HepG2 (cell line): ENCODE measurements around the gene METTL25. TPM values are rescaled to one million over a fixed set of nuclear protein-coding genes. Genes with fewer than 3 reads are reported as not detected.

Source experiments
- ATAC-seq: fragments of 200-7000 bp; cut with Tn5 transposase; 3 replicates; pipeline ENCODE4 v1.9.1; 2020; ENCODE audit warnings: mild to moderate bottlenecking, moderate library complexity
- BruUV-seq: library from RNA; stranded (reverse); fragments of 400-500 nt; replicated peaks from 2 replicates; lab custom pipeline; 2021; lab: Mats Ljungman, UMichigan
- CTCF ChIA-PET: fragments of 300-600 bp; formaldehyde crosslinking; extraction: SDS; loops from one replicate; lab custom pipeline; 2021; ENCODE audit warnings: low total read pairs, inconsistent platforms, low intra/inter-chr PET ratio; lab: Yijun Ruan, JAX
- POLR2A ChIA-PET: fragments of 350-600 bp; sonication (Branson Sonifier 250); formaldehyde crosslinking; loops from one replicate; lab custom pipeline; 2020; ENCODE audit warnings: antibody characterized with exemption, inconsistent platforms; lab: Yijun Ruan, JAX
- DNase-seq: peaks from one replicate; pipeline ENCODE4 v3.0.0-alpha.2; 2015; ENCODE audit warnings: low spot score
- FAIRE-seq: peaks from 3 replicates; lab custom pipeline; 2011; peaks lifted over from hg19 to GRCh38; lab: Jason Lieb, UNC
- H2AFZ ChIP-seq: one replicate; pipeline ENCODE4 v1.6.1; 2011; ENCODE audit warnings: low read length, inconsistent platforms
- H3K27ac ChIP-seq: fragments of 300-600 bp; 3 replicates; pipeline ENCODE4 v1.8.0; 2011; ENCODE audit warnings: mixed run types, mild to moderate bottlenecking, mixed read lengths, low read length, inconsistent platforms; ENCODE audit not compliant: insufficient read depth; ENCODE audit errors: extremely low read length
- H3K27me3 ChIP-seq, 2 experiments: fragments of 200-600 bp in 1 of 2; 2 replicates in 1 of 2; 3 replicates in 1 of 2; pipeline versions ENCODE4 v1.6.0 to v1.8.0; 2011; ENCODE audit warnings: low read length in 2 of 2, mild to moderate bottlenecking in 2 of 2, moderate library complexity in 2 of 2, inconsistent platforms in 1 of 2; ENCODE audit not compliant: insufficient read depth in 2 of 2, control insufficient read depth in 1 of 2
- H3K36me3 ChIP-seq, 2 experiments: fragments of 200-600 bp in 1 of 2; replicated peaks in 1 of 2; 2 replicates in 1 of 2; 3 replicates in 1 of 2; pipeline versions ENCODE4 v1.5.1 to v1.8.0; 2011; ENCODE audit warnings: low read length in 2 of 2, inconsistent platforms in 1 of 2; ENCODE audit not compliant: insufficient read depth in 2 of 2, control insufficient read depth in 1 of 2
- H3K4me1 ChIP-seq: 2 replicates; pipeline ENCODE4 v1.5.1; 2012; ENCODE audit warnings: low read length, inconsistent platforms; ENCODE audit not compliant: insufficient read depth
- H3K4me2 ChIP-seq: 2 replicates; pipeline ENCODE4 v1.6.0; 2011; ENCODE audit warnings: low read depth, low read length, inconsistent platforms
- H3K4me3 ChIP-seq, 3 experiments: fragments of 200-600 bp in 1 of 3; sonication (generic), shearing (Covaris generic) in 1 of 3; replicated peaks in 1 of 3; 2 replicates each; pipeline ENCODE4 v1.5.1; 2011 to 2016; ENCODE audit warnings: low read length in 3 of 3, inconsistent platforms in 2 of 3, low read depth in 2 of 3, mild to moderate bottlenecking in 2 of 3, control low read depth in 1 of 3, mixed read lengths in 1 of 3; ENCODE audit not compliant: insufficient read depth in 1 of 3
- H3K79me2 ChIP-seq: one replicate; pipeline ENCODE4 v1.6.1; 2011; ENCODE audit warnings: low read length, inconsistent platforms; ENCODE audit not compliant: insufficient read depth
- H3K9ac ChIP-seq: 2 replicates; pipeline ENCODE4 v1.6.0; 2011; ENCODE audit warnings: mild to moderate bottlenecking, low read depth, low read length, inconsistent platforms; ENCODE audit not compliant: insufficient read depth
- H3K9me3 ChIP-seq: 2 replicates; pipeline ENCODE4 v1.5.1; 2012; ENCODE audit warnings: mild to moderate bottlenecking, low read length
- H4K20me1 ChIP-seq: 2 replicates; pipeline ENCODE4 v1.6.0; 2011; ENCODE audit warnings: inconsistent platforms, mild to moderate bottlenecking, low read length, moderate library complexity; ENCODE audit not compliant: insufficient read depth
- ATM ChIP-seq: fragments of 450-650 bp; IDR thresholded peaks from 2 replicates; pipeline ENCODE4 v1.7.1; 2017; ENCODE audit warnings: mild to moderate bottlenecking, borderline replicate concordance
- HOXA5 ChIP-seq: sonication (generic); formaldehyde crosslinking; IDR thresholded peaks from 2 replicates; pipeline ENCODE4 v1.4.0; 2020; ENCODE audit warnings: missing genetic modification reagents
- NFE2 ChIP-seq: sonication (generic); formaldehyde crosslinking; IDR thresholded peaks from 2 replicates; pipeline ENCODE4 v1.4.0; 2020; ENCODE audit warnings: missing genetic modification reagents
- RFX5 ChIP-seq: IDR thresholded peaks from 2 replicates; pipeline ENCODE4 v1.6.1; 2011; ENCODE audit warnings: low read depth, low read length, improper control_type of control experiment
- ZNF329 ChIP-seq: sonication (generic); formaldehyde crosslinking; IDR thresholded peaks from 2 replicates; pipeline ENCODE4 v1.9.0; 2021; ENCODE audit warnings: low read depth, mild to moderate bottlenecking, missing genetic modification reagents
- WGBS: methylation state at CpG from one replicate; pipeline ENCODE4 v1.1.6; 2017; ENCODE audit warnings: low lambda C conversion rate; 5-methylcytosine and 5-hydroxymethylcytosine counted together
- in situ Hi-C: cut with HindIII; loops from 2 replicates; pipeline ENCODE4 v1.10.0; 2017; ENCODE audit warnings: low pct_unique_long_range_greater_than_20kb; ENCODE audit not compliant: extremely low pct_ligation_motif_present
- intact Hi-C: fragments of 100-400 bp; cut with micrococcal nuclease; formaldehyde crosslinking; loops from one replicate; pipeline ENCODE4 v1.10.0; 2022; ENCODE audit not compliant: unreplicated experiment
- polyA plus RNA-seq, 8 experiments: library from polyadenylated mRNA; depleted of rRNA in 3 of 8; stranded (reverse) in 7 of 8; unstranded in 1 of 8; fragments of >200 nt; fragmentation: Illumina TruSeq in 4 of 8; extraction: Trizol in 4 of 8; gene quantifications; 2 replicates each; pipeline versions ENCODE4 v1.2.1 to v1.2.3, GENCODE V29; 2011 to 2016; ENCODE audit warnings: low read depth in 4 of 8, missing spikeins in 1 of 8, mixed read lengths in 1 of 8; ENCODE audit not compliant: insufficient read depth in 1 of 8
- total RNA-seq, 5 experiments: library from RNA; depleted of rRNA; stranded (reverse); fragments of >200 nt; fragmentation: Illumina TruSeq; extraction: Trizol; gene quantifications; 2 replicates each; pipeline ENCODE4 v1.2.3, GENCODE V29; 2016; ENCODE audit warnings: low read depth in 1 of 5
- TF ChIP-seq, protein P1 (sequence below): sonication (generic); formaldehyde crosslinking; IDR thresholded peaks from 2 replicates; pipeline ENCODE4 v1.4.0; 2020; ENCODE audit warnings: low read depth, mild to moderate bottlenecking, missing genetic modification reagents
- TF ChIP-seq, protein P2 (sequence below): sonication (generic); formaldehyde crosslinking; IDR thresholded peaks from 2 replicates; pipeline ENCODE4 v1.5.0; 2020; ENCODE audit warnings: mild to moderate bottlenecking, missing genetic modification reagents, borderline replicate concordance
- TF ChIP-seq, protein P3 (sequence below): sonication (generic); formaldehyde crosslinking; IDR thresholded peaks from 2 replicates; pipeline ENCODE4 v1.4.0; 2020; ENCODE audit warnings: missing genetic modification reagents
- TF ChIP-seq, protein P4 (sequence below): conservative IDR thresholded peaks from 2 replicates; pipeline ENCODE4 v1.6.1; 2018; ENCODE audit warnings: missing genetic modification reagents

Gene METTL25
- total and polyA plus RNA-seq, 2 of the 13 experiments (the other 11 are each of a cell fraction or from before 2014, with no cell fraction given): 2.2 to 7.8 TPM

DNA sequence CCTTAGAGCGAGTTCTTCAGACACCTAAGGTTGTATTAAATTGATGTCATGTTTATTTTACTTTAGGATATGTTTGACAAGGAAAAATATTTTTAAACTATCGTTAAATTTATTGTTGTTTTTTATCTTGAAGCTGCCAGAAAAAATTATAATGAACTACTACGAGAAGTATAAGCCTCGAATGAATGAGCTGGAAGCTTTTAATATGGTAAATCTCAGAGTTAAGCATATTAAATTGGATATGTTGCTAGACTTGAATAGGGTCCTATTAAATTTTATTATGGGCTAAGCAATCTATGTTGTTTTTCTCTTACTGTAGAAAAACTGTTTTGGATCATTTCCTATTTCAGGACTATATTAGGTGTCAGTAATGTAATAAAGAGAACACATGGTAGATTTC lies 118.2 kb downstream of the METTL25 start:
- WGBS: 81% methylated on average over 4 of the region's 4 CpGs
- TF ChIP-seq, protein P1, sequence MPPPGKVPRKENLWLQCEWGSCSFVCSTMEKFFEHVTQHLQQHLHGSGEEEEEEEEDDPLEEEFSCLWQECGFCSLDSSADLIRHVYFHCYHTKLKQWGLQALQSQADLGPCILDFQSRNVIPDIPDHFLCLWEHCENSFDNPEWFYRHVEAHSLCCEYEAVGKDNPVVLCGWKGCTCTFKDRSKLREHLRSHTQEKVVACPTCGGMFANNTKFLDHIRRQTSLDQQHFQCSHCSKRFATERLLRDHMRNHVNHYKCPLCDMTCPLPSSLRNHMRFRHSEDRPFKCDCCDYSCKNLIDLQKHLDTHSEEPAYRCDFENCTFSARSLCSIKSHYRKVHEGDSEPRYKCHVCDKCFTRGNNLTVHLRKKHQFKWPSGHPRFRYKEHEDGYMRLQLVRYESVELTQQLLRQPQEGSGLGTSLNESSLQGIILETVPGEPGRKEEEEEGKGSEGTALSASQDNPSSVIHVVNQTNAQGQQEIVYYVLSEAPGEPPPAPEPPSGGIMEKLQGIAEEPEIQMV (CRISPR knock-in tag): no peak
- TF ChIP-seq ZNF329 (CRISPR knock-in tag): no peak
- TF ChIP-seq, protein P2, sequence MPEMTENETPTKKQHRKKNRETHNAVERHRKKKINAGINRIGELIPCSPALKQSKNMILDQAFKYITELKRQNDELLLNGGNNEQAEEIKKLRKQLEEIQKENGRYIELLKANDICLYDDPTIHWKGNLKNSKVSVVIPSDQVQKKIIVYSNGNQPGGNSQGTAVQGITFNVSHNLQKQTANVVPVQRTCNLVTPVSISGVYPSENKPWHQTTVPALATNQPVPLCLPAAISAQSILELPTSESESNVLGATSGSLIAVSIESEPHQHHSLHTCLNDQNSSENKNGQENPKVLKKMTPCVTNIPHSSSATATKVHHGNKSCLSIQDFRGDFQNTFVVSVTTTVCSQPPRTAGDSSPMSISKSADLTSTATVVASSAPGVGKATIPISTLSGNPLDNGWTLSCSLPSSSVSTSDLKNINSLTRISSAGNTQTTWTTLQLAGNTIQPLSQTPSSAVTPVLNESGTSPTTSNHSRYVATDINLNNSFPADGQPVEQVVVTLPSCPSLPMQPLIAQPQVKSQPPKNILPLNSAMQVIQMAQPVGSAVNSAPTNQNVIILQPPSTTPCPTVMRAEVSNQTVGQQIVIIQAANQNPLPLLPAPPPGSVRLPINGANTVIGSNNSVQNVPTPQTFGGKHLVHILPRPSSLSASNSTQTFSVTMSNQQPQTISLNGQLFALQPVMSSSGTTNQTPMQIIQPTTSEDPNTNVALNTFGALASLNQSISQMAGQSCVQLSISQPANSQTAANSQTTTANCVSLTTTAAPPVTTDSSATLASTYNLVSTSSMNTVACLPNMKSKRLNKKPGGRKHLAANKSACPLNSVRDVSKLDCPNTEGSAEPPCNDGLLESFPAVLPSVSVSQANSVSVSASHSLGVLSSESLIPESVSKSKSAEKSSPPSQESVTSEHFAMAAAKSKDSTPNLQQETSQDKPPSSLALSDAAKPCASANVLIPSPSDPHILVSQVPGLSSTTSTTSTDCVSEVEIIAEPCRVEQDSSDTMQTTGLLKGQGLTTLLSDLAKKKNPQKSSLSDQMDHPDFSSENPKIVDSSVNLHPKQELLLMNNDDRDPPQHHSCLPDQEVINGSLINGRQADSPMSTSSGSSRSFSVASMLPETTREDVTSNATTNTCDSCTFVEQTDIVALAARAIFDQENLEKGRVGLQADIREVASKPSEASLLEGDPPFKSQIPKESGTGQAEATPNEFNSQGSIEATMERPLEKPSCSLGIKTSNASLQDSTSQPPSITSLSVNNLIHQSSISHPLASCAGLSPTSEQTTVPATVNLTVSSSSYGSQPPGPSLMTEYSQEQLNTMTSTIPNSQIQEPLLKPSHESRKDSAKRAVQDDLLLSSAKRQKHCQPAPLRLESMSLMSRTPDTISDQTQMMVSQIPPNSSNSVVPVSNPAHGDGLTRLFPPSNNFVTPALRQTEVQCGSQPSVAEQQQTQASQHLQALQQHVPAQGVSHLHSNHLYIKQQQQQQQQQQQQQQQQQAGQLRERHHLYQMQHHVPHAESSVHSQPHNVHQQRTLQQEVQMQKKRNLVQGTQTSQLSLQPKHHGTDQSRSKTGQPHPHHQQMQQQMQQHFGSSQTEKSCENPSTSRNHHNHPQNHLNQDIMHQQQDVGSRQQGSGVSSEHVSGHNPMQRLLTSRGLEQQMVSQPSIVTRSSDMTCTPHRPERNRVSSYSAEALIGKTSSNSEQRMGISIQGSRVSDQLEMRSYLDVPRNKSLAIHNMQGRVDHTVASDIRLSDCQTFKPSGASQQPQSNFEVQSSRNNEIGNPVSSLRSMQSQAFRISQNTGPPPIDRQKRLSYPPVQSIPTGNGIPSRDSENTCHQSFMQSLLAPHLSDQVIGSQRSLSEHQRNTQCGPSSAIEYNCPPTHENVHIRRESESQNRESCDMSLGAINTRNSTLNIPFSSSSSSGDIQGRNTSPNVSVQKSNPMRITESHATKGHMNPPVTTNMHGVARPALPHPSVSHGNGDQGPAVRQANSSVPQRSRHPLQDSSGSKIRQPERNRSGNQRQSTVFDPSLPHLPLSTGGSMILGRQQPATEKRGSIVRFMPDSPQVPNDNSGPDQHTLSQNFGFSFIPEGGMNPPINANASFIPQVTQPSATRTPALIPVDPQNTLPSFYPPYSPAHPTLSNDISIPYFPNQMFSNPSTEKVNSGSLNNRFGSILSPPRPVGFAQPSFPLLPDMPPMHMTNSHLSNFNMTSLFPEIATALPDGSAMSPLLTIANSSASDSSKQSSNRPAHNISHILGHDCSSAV (CRISPR knock-in tag): no peak
- no peak for TF ChIP-seq RFX5
- TF ChIP-seq, protein P3, sequence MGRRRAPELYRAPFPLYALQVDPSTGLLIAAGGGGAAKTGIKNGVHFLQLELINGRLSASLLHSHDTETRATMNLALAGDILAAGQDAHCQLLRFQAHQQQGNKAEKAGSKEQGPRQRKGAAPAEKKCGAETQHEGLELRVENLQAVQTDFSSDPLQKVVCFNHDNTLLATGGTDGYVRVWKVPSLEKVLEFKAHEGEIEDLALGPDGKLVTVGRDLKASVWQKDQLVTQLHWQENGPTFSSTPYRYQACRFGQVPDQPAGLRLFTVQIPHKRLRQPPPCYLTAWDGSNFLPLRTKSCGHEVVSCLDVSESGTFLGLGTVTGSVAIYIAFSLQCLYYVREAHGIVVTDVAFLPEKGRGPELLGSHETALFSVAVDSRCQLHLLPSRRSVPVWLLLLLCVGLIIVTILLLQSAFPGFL (CRISPR knock-in tag): no peak
- no peak for TF ChIP-seq ATM
- TF ChIP-seq, protein P4, sequence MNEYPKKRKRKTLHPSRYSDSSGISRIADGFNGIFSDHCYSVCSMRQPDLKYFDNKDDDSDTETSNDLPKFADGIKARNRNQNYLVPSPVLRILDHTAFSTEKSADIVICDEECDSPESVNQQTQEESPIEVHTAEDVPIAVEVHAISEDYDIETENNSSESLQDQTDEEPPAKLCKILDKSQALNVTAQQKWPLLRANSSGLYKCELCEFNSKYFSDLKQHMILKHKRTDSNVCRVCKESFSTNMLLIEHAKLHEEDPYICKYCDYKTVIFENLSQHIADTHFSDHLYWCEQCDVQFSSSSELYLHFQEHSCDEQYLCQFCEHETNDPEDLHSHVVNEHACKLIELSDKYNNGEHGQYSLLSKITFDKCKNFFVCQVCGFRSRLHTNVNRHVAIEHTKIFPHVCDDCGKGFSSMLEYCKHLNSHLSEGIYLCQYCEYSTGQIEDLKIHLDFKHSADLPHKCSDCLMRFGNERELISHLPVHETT (CRISPR knock-in tag): no peak
- TF ChIP-seq NFE2 (CRISPR knock-in tag): no peak
- TF ChIP-seq HOXA5 (CRISPR knock-in tag): no peak
- Histone ChIP-seq H3K9me3 (no peaks in the 10 kb centered on the region), H2AFZ (no peak overlapping the region), H3K79me2 (no peaks in the 10 kb centered on the region), H3K4me1 (no peaks in the 10 kb centered on the region), H3K36me3 (no peaks in the 10 kb centered on the region), H3K27me3 (no peaks in the 10 kb centered on the region), H3K4me3 (no peak overlapping the region), H3K4me2 (no peak overlapping the region), H3K9ac (no peak overlapping the region), H4K20me1 (no peaks in the 10 kb centered on the region), H3K27ac (no peak overlapping the region)
- ATAC-seq: no peak
- FAIRE-seq: no peak
- BruUV-seq: no TSS peak
- CTCF ChIA-PET: no interaction called here
- in situ Hi-C loops (no loop called here), intact Hi-C loops (no loop called here)
- no peak for DNase-seq
- POLR2A ChIA-PET: no interaction called here
